GM23338 (cell line): Measurements from ENCODE around the gene INPP4B.

Source experiments
- CREB1 ChIP-seq: fragments of 250-450 bp; sonication (Bioruptor Pico); IDR thresholded peaks from 2 replicates; pipeline ENCODE4 v1.5.0; 2020; ENCODE audit warnings: low read depth, mild to moderate bottlenecking, moderate library complexity
- CTCF ChIP-seq, 2 experiments: fragments of 200-600 bp in 1 of 2; sonication (generic) in 1 of 2; conservative IDR thresholded peaks; 2 replicates each; pipeline versions ENCODE4 v1.5.1 to v1.6.1; 2016 to 2017; ENCODE audit warnings: antibody characterized with exemption in 2 of 2, low read depth in 2 of 2, mild to moderate bottlenecking in 2 of 2, moderate library complexity in 1 of 2
- ETS1 ChIP-seq: IDR thresholded peaks from 2 replicates; pipeline ENCODE4 v1.6.1; 2016; ENCODE audit warnings: antibody characterized with exemption
- EZH2 ChIP-seq: fragments of 200-600 bp; sonication (generic); IDR thresholded peaks from one replicate; pipeline ENCODE4 v1.8.0; 2017; ENCODE audit warnings: antibody characterized with exemption, mild to moderate bottlenecking, low read depth; ENCODE audit not compliant: unreplicated experiment
- EZH2phosphoT487 ChIP-seq: fragments of 200-600 bp; sonication (generic); IDR thresholded peaks from one replicate; pipeline ENCODE4 v1.8.1; 2018; ENCODE audit warnings: antibody characterized with exemption; ENCODE audit not compliant: unreplicated experiment
- JUNB ChIP-seq: IDR thresholded peaks from one replicate; pipeline ENCODE4 v1.6.1; 2016; ENCODE audit warnings: antibody characterized with exemption; ENCODE audit not compliant: unreplicated experiment
- POLR2AphosphoS5 ChIP-seq: IDR thresholded peaks from 2 replicates; pipeline ENCODE4 v1.6.1; 2016; ENCODE audit warnings: antibody characterized with exemption, low read depth
- REST ChIP-seq: IDR thresholded peaks from one replicate; pipeline ENCODE4 v1.6.1; 2018; ENCODE audit warnings: antibody characterized with exemption; ENCODE audit not compliant: unreplicated experiment
- ZNF114 ChIP-seq: fragments of 250-450 bp; sonication (Bioruptor Pico); IDR thresholded peaks from 2 replicates; pipeline ENCODE4 v1.5.0; 2020; ENCODE audit warnings: mild to moderate bottlenecking, moderate library complexity
- TF ChIP-seq, protein P1 (sequence below): fragments of 250-450 bp; sonication (Bioruptor Pico); IDR thresholded peaks from 2 replicates; pipeline ENCODE4 v1.5.0; 2020; ENCODE audit warnings: mild to moderate bottlenecking, moderate library complexity

DNA sequence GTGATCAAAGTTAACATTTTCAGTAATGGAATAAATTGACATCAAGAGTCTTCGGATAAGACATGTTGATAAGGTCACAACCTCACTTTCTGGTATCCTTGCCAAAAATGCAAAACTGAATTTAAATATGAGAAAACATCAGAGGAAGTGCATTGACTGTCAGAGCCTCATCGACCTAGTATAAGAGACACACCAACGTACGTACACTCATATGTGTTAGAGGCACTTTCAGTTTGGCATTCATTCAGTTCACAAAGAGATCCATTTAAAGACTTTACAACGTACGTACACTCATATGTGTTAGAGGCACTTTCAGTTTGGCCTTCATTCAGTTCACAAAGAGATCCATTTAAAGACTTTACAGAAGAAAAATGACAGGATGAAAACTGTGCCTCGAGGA is 280.3 kb downstream of the INPP4B start:
- TF ChIP-seq CTCF (conservative IDR thresholded peaks at IDR 0.05; ENCODE audit: low read depth in 2 of 2) (no peak), EZH2phosphoT487 (no peak), POLR2AphosphoS5 (no peak), ETS1 (no peak), REST (no peak), EZH2 (no peak), JUNB (no peak), ZNF114 (CRISPR knock-in tag) (no peak), CREB1 (CRISPR knock-in tag) (no peak)
- TF ChIP-seq, protein P1, sequence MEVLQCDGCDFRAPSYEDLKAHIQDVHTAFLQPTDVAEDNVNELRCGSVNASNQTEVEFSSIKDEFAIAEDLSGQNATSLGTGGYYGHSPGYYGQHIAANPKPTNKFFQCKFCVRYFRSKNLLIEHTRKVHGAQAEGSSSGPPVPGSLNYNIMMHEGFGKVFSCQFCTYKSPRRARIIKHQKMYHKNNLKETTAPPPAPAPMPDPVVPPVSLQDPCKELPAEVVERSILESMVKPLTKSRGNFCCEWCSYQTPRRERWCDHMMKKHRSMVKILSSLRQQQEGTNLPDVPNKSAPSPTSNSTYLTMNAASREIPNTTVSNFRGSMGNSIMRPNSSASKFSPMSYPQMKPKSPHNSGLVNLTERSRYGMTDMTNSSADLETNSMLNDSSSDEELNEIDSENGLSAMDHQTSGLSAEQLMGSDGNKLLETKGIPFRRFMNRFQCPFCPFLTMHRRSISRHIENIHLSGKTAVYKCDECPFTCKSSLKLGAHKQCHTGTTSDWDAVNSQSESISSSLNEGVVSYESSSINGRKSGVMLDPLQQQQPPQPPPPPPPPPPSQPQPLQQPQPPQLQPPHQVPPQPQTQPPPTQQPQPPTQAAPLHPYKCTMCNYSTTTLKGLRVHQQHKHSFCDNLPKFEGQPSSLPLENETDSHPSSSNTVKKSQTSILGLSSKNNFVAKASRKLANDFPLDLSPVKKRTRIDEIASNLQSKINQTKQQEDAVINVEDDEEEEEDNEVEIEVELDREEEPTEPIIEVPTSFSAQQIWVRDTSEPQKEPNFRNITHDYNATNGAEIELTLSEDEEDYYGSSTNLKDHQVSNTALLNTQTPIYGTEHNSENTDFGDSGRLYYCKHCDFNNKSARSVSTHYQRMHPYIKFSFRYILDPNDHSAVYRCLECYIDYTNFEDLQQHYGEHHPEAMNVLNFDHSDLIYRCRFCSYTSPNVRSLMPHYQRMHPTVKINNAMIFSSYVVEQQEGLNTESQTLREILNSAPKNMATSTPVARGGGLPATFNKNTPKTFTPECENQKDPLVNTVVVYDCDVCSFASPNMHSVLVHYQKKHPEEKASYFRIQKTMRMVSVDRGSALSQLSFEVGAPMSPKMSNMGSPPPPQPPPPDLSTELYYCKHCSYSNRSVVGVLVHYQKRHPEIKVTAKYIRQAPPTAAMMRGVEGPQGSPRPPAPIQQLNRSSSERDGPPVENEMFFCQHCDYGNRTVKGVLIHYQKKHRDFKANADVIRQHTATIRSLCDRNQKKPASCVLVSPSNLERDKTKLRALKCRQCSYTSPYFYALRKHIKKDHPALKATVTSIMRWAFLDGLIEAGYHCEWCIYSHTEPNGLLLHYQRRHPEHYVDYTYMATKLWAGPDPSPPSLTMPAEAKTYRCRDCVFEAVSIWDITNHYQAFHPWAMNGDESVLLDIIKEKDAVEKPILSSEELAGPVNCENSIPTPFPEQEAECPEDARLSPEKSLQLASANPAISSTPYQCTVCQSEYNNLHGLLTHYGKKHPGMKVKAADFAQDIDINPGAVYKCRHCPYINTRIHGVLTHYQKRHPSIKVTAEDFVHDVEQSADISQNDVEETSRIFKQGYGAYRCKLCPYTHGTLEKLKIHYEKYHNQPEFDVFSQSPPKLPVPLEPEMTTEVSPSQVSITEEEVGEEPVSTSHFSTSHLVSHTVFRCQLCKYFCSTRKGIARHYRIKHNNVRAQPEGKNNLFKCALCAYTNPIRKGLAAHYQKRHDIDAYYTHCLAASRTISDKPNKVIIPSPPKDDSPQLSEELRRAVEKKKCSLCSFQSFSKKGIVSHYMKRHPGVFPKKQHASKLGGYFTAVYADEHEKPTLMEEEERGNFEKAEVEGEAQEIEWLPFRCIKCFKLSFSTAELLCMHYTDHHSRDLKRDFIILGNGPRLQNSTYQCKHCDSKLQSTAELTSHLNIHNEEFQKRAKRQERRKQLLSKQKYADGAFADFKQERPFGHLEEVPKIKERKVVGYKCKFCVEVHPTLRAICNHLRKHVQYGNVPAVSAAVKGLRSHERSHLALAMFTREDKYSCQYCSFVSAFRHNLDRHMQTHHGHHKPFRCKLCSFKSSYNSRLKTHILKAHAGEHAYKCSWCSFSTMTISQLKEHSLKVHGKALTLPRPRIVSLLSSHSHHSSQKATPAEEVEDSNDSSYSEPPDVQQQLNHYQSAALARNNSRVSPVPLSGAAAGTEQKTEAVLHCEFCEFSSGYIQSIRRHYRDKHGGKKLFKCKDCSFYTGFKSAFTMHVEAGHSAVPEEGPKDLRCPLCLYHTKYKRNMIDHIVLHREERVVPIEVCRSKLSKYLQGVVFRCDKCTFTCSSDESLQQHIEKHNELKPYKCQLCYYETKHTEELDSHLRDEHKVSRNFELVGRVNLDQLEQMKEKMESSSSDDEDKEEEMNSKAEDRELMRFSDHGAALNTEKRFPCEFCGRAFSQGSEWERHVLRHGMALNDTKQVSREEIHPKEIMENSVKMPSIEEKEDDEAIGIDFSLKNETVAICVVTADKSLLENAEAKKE (CRISPR knock-in tag), result no peak
